ENCODE results near the gene MBNL1. TPM values are rescaled to one million over a fixed set of nuclear protein-coding genes. Genes with fewer than 3 reads are reported as not detected.

Gene MBNL1
- total and polyA plus RNA-seq, 2 of the 13 experiments (the other 11 are each of a cell fraction or from before 2014, with no cell fraction given) = 27.1 to 55.4 TPM

DNA sequence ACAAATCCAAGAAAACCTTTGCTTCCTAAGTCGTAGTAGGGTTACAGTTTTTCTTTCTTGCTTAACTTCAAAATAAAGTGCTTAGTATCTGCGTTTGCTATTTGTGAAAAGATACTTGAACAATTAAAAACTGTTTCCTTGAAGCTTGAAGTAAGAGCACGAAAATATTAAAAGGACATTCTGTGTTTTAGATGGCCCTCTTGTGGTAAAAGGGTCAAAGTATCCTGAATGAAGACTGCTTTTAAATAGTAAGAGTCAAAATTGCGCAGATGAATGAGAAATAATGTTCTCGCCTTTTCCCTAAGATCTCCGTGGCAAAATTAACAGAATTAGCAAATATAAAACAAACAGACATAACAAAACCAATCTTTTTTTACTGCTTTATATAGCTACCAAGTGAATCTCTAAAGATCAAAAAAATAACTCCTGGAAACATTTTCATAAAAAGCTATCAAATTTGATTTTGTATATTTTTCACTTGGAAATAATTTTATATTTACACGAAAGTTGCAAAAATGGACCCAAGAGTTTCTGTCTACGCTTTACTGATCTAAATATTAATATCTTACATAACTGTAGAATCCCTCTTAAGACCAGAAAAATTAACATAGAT is 175.4 kb downstream of the MBNL1 start:
- intact Hi-C loops (cut with micrococcal nuclease; ENCODE audit: unreplicated experiment) (loop anchor here (1.0 to 10.0 kb wide), 5 partner anchors 139 to 372 kb away; partner anchors contain the start of gene MBNL1), in situ Hi-C loops (cut with HindIII; ENCODE audit: extremely low pct_ligation_motif_present, low pct_unique_long_range_greater_than_20kb) (loop anchor here (10.0 kb wide), 1 partner anchor 259 kb away; no protein-coding TSS in a partner anchor)
- ATAC-seq (peak; percentile 42; the same call in 1 of the 3 replicates), FAIRE-seq (peak; percentile 75), DNase-seq (ENCODE audit: low spot score) (peak; percentile 42)
- ChIA-PET CTCF (ENCODE audit: low intra/inter-chr PET ratio, low total read pairs) (interaction anchor here (1.0 to 3.9 kb wide), 3 partner anchors 175 to 260 kb away, joined by 3 to 28 read pairs (median 6); partner anchors contain the start of gene MBNL1), POLR2A (interaction anchor here (1.2 kb wide), 1 partner anchor 175 kb away, joined by 6 read pairs; the partner anchor contains the start of gene MBNL1)
- H2AFZ ChIP-seq (ENCODE audit: low read length) = no peak overlapping the region
- no peaks in the 10 kb centered on the region for H3K79me2 ChIP-seq (ENCODE audit: insufficient read depth, low read length)
- WGBS (ENCODE audit: low lambda C conversion rate) = 61% methylated on average over 8 of the region's 8 CpGs
- no peaks in the 10 kb centered on the region for H3K9me3 ChIP-seq (ENCODE audit: low read length)
- peaks cover 10 to 21% of the 10 kb centered on the region in 2 experiments for H3K36me3 ChIP-seq (replicated peaks in 1 of 2; ENCODE audit: control insufficient read depth in 1 of 2, insufficient read depth in 2 of 2, low read length in 2 of 2)
- no peak overlapping the region for H3K4me2 ChIP-seq (ENCODE audit: low read depth, low read length)
- H4K20me1 ChIP-seq (ENCODE audit: insufficient read depth, low read length) = no peaks in the 10 kb centered on the region; the same call in 1 of the 2 replicates
- no peaks in the 10 kb centered on the region for H3K27me3 ChIP-seq (ENCODE audit: control insufficient read depth in 1 of 2, insufficient read depth in 2 of 2, low read length in 2 of 2)
- BruUV-seq (replicated peaks) = no TSS peak
- H3K27ac ChIP-seq (ENCODE audit: extremely low read length, insufficient read depth, low read length) = no peak overlapping the region
- H3K4me1 ChIP-seq (ENCODE audit: insufficient read depth, low read length) = no peaks in the 10 kb centered on the region
- H3K9ac ChIP-seq (ENCODE audit: insufficient read depth, low read depth, low read length) = no peak overlapping the region
- H3K4me3 ChIP-seq (replicated peaks in 1 of 3; ENCODE audit: insufficient read depth in 1 of 3, low read depth in 2 of 3, low read length in 3 of 3) = no peak overlapping the region
- TF ChIP-seq SMC3 (IDR thresholded peaks at IDR 0.05; ENCODE audit: low read length) (peak; percentile 64), ZNF260 (CRISPR knock-in tag; IDR thresholded peaks at IDR 0.05; ENCODE audit: borderline replicate concordance, low read depth) (no peak), ZSCAN12 (CRISPR knock-in tag; IDR thresholded peaks at IDR 0.05) (no peak), ZNF34 (CRISPR knock-in tag; IDR thresholded peaks at IDR 0.05; ENCODE audit: borderline replicate concordance) (no peak), TEAD3 (CRISPR knock-in tag; optimal IDR thresholded peaks at IDR 0.05; ENCODE audit: borderline replicate concordance) (no peak), RXRB (CRISPR knock-in tag; IDR thresholded peaks at IDR 0.05; ENCODE audit: borderline replicate concordance) (no peak), PCBP2 (optimal IDR thresholded peaks at IDR 0.05; ENCODE audit: low read depth, low read length, poor library complexity, severe bottlenecking) (no peak), FOXO1 (CRISPR knock-in tag; IDR thresholded peaks at IDR 0.05) (no peak), ZNF383 (CRISPR knock-in tag; IDR thresholded peaks at IDR 0.05; ENCODE audit: borderline replicate concordance) (no peak), ZNF180 (CRISPR knock-in tag; IDR thresholded peaks at IDR 0.05; ENCODE audit: borderline replicate concordance, low read depth) (no peak), ZNF557 (CRISPR knock-in tag; IDR thresholded peaks at IDR 0.05) (no peak), RFXANK (CRISPR knock-in tag; IDR thresholded peaks at IDR 0.05) (no peak), BRCA1 (CRISPR knock-in tag; IDR thresholded peaks at IDR 0.05) (no peak), ZNF326 (CRISPR knock-in tag; IDR thresholded peaks at IDR 0.05; ENCODE audit: borderline replicate concordance) (no peak), ZNF564 (CRISPR knock-in tag; IDR thresholded peaks at IDR 0.05) (no peak), NR2F2 (IDR thresholded peaks at IDR 0.05; ENCODE audit: borderline replicate concordance, low read depth) (no peak), SMAD3 (CRISPR knock-in tag; IDR thresholded peaks at IDR 0.05) (no peak)
- TF ChIP-seq, protein P1, sequence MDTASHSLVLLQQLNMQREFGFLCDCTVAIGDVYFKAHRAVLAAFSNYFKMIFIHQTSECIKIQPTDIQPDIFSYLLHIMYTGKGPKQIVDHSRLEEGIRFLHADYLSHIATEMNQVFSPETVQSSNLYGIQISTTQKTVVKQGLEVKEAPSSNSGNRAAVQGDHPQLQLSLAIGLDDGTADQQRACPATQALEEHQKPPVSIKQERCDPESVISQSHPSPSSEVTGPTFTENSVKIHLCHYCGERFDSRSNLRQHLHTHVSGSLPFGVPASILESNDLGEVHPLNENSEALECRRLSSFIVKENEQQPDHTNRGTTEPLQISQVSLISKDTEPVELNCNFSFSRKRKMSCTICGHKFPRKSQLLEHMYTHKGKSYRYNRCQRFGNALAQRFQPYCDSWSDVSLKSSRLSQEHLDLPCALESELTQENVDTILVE (CRISPR knock-in tag; IDR thresholded peaks at IDR 0.05) = no peak
- TF ChIP-seq, protein P2, sequence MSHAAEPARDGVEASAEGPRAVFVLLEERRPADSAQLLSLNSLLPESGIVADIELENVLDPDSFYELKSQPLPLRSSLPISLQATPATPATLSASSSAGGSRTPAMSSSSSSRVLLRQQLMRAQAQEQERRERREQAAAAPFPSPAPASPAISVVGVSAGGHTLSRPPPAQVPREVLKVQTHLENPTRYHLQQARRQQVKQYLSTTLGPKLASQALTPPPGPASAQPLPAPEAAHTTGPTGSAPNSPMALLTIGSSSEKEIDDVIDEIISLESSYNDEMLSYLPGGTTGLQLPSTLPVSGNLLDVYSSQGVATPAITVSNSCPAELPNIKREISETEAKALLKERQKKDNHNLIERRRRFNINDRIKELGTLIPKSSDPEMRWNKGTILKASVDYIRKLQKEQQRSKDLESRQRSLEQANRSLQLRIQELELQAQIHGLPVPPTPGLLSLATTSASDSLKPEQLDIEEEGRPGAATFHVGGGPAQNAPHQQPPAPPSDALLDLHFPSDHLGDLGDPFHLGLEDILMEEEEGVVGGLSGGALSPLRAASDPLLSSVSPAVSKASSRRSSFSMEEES (CRISPR knock-in tag; IDR thresholded peaks at IDR 0.05) = no peak
- TF ChIP-seq, protein P3, sequence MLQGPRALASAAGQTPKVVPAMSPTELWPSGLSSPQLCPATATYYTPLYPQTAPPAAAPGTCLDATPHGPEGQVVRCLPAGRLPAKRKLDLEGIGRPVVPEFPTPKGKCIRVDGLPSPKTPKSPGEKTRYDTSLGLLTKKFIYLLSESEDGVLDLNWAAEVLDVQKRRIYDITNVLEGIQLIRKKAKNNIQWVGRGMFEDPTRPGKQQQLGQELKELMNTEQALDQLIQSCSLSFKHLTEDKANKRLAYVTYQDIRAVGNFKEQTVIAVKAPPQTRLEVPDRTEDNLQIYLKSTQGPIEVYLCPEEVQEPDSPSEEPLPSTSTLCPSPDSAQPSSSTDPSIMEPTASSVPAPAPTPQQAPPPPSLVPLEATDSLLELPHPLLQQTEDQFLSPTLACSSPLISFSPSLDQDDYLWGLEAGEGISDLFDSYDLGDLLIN (CRISPR knock-in tag; IDR thresholded peaks at IDR 0.05; ENCODE audit: borderline replicate concordance) = no peak
- TF ChIP-seq, protein P4, sequence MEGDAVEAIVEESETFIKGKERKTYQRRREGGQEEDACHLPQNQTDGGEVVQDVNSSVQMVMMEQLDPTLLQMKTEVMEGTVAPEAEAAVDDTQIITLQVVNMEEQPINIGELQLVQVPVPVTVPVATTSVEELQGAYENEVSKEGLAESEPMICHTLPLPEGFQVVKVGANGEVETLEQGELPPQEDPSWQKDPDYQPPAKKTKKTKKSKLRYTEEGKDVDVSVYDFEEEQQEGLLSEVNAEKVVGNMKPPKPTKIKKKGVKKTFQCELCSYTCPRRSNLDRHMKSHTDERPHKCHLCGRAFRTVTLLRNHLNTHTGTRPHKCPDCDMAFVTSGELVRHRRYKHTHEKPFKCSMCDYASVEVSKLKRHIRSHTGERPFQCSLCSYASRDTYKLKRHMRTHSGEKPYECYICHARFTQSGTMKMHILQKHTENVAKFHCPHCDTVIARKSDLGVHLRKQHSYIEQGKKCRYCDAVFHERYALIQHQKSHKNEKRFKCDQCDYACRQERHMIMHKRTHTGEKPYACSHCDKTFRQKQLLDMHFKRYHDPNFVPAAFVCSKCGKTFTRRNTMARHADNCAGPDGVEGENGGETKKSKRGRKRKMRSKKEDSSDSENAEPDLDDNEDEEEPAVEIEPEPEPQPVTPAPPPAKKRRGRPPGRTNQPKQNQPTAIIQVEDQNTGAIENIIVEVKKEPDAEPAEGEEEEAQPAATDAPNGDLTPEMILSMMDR (CRISPR knock-in tag; IDR thresholded peaks at IDR 0.05) = peak; percentile 65
